KG1 (cell line): ENCODE data around the gene MIA3.
"Not testable (repeated sequence)": the region's sequence is repeated elsewhere in the genome, so short reads cannot be mapped to it uniquely, and the experiment has no call there.

Source experiments
- DNase-seq: peaks from one replicate; lab custom pipeline; 2025; lab: John Stamatoyannopoulos, UW

Gene MIA3

DNA sequence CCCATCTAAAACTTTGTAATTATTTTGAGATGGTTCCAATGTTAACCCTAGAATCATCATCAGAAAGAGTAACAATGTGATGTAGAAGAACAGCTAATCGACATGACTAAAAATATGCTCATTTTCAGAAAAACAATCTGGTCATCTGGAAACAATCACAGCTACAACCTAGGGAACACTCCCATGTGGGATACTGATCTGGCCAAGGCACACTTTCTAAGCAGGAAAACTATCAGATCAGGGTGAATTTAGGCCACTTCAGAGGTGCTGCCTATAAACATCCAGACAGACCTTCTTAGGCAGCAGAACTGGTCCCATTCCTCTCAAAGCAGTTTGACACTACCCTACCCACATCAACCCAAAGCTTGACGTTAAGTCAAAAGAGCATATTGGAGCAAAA lies 51.2 kb downstream of the MIA3 start:
- DNase-seq: not testable (repeated sequence)

DNA sequence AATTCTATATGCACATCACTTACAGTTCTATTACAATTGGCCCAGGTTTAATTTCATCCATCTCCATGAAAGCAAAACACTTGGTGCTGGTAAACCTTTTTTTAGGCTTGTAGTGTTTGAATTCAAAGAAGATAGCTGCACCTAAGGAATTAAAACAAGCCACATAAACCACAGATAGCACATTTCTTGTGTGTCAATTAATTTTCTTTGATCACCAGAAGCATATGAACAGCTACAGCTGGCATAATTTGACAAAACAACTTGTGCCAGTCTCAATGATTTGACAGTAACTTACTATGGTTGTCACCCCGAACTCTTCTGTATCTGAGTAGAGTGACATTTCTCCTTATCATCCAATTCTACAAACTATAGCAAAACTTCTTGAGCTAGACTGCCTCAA lies 52.2 kb downstream of the MIA3 start:
- no peak for DNase-seq

GRCh38 chr1:222680080-222680479 lies 62.2 kb downstream of the MIA3 start:
- no peak for DNase-seq

DNA sequence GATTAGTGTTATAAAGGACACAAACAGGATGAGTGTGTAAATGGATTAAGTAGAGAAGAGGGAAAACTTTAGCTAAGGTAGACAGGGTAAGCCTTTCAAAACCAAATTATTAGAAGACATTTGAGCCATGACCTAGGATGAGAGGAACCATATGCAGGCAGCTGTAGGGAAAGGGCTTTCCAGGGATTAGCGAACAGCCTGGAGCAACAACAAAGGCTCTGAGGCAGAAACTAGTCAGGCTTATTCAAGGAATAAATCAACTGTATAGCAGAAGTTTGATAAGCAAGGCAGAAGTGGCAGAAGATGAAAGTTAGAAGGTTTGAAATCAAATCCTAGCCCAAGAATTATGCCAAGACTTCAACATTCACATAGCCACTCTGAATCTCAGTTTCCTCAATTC lies 73.1 kb downstream of the MIA3 start:
- DNase-seq: no peak

- no peak for DNase-seq
Measured at GRCh38 chr1:222694927-222695326, 77.0 kb downstream of the MIA3 start.

GRCh38 chr1:222696741-222697140 lies 78.8 kb downstream of the MIA3 start:
- no peak for DNase-seq

GRCh38 chr1:222697203-222697602 lies 79.3 kb downstream of the MIA3 start:
- DNase-seq: no peak

DNA sequence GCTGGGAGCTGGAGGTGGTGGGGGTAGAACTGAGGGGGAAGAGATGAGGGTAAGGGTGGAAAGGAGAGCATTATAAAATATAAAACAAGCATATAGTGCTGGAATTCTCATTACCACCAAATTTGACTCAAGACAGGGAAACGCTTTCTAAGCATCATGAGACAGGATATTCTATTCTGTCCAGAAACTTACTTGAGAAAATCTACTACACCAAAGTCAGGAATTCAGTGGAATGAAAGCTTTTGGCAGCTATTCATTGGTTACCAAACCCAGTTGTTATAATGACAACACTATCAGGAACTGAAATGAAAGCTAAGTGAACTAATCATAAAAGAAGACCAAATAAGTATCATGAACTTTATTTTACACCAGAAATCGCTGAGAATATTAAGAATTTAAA lies 79.9 kb downstream of the MIA3 start:
- no peak for DNase-seq

GRCh38 chr1:222702210-222702609 lies 84.3 kb downstream of the MIA3 start:
- no peak for DNase-seq

- no peak for DNase-seq
Measured at GRCh38 chr1:222704260-222704659, 86.4 kb downstream of the MIA3 start.

- DNase-seq: no peak
Measured at GRCh38 chr1:222706815-222707214, 88.9 kb downstream of the MIA3 start.

- no peak for DNase-seq
Measured at GRCh38 chr1:222709700-222710153, 91.8 kb downstream of the MIA3 start.

GRCh38 chr1:222711319-222712252 lies 93.7 kb downstream of the MIA3 start:
- DNase-seq: peak; percentile 16

DNA sequence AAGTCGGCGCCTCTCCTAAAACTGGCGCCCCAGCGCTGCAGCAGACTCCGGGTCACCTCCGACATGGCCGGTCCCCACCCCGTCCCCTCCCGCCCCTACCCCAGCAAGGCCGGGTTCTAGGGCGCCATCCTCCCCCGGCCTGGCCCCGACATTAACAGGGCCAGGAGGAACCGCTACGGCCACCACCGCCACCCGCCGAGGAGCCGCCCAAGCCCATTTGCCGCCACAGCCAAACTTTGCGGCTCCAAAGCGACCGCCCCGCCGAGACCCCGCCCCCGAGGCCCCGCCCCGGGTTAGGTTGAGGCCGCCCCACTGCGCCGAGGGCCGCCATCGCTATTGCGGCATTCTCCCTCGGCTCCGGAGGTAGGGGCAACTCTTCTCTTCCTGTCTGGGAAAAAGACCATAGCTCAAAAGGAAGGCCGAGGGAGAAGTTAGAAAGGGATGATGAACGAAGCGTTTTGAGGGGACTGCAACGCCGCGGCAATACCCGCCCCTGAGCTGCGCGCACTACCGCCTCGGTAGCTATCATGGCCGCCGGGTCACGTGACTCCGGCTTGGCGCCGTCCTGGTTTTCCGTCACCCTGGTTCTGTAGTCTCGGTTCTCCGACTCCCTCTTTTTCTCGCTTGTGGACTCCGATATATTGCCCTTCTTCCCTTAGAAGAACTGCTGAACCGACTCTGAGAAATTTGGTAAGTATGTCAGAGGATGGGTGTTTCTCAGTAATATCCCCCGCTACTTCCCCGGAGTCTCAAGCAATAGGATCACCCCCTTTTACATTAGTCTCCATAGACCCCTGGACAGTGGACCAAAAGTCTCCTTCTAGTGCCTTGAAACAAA lies 94.6 kb downstream of the MIA3 start, which contains the start of the genes AIDA and BROX:
AIDA (minus strand) TSS at position 239 of the 838 bp plus-strand sequence; CDS start at position 65, 174 bp downstream.
BROX (plus strand) TSS at position 312 of the 838 bp plus-strand sequence. CDS start 3,136 bp downstream, outside the sequence.
- DNase-seq: peak; percentile 83

DNA sequence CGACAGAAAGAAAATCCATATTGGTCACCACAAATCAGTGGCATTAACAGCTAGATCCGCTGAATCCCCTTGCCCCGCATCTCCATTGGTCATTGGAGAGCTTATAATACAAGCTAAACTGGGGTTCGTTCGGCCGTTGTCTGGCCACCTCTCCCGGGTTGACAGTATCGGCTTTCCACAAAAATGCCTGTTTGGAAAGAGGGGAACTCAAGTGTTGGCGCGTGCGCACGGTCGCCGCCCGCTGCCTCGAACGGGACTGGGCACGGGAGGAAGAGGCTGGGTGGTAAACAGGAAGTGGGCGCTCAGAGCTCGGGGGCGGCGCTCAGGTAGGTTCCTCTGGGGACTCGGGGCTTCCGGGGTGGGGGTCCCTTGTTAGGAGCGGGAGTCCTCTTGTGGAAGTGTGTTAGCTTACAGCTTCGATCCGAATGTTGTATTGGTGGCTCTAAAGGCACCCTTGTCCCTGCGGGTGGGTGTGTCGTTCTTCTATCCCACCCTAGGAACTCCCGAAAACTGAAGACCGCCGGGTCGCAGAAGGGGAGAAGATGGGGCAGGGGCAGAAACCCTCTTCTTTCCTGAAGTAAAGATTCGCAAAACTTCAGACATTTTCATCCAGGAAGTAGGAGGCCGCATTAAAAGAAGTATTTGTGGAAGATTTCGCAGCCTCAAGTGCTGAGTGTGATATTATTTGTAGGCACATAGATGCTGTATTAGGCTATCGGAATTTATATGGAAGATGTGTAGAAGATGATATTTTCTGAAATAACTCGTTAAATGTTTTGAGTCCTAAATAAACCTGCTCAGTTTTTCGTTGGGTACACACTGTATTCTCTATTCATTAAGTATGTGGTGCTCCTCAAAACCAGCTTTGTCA lies 95.4 kb downstream of the MIA3 start:
- DNase-seq: peak; percentile 80

- DNase-seq: no peak
Measured at GRCh38 chr1:222716393-222716792, 98.5 kb downstream of the MIA3 start.
